GM19372 (cell line): ENCODE results near the gene ZNF287.
"Not testable (repeated sequence)": the region's sequence is repeated elsewhere in the genome, so short reads cannot be mapped to it uniquely, and the experiment has no call there.

ENCODE experiments used
- ATAC-seq: cut with Tn5 transposase; IDR thresholded peaks from one replicate; pipeline ENCODE4 v1.9.1; 2021; ENCODE audit warnings: mild to moderate bottlenecking, low read depth, moderate library complexity; ENCODE audit not compliant: unreplicated experiment

The ZNF287 gene

DNA sequence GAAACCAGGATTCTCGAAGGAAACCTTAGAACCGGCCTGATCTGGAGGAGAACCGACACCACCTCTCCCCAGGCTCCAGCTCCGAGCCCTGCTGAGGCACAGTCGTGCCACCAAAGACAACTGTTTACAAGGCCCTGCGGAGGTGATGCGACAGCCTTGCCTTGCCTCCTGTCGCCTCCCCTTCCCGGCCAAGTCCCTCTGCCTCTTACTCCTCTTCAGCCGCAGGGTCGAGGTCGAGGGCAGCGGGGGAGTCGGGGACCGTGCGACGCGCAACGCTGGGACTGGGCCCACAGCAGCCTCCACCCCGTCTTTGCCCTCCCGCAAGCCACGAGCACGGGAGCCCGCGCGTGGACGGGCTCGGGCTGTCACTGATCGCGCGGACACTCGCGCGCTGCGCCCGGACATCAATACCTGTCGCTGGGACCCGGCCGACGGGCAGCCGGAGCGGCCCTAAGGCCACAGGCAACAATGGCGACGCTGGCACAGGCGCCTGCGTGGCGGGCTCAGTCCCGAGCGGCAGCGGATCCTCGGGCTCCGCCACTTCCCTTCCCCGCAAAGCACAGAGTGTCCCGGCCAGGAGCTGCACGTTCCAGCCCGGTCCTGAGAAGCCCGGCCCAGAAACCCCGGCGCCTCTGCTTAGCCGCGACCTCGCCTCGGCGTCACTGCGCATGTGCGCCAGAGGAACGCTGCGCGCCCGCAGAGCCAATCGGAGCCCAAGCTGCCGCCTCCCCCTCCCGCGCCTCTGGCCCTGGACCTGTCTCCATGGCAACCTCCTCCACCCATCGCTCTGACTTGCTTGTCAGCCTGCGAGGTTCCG lies at the start of gene ZNF287:
TSS of gene ZNF287 (minus strand) at position 664 of the 817 bp plus-strand sequence. CDS start 1,473 bp downstream, outside the sequence.
- ATAC-seq = peak; percentile 94

DNA sequence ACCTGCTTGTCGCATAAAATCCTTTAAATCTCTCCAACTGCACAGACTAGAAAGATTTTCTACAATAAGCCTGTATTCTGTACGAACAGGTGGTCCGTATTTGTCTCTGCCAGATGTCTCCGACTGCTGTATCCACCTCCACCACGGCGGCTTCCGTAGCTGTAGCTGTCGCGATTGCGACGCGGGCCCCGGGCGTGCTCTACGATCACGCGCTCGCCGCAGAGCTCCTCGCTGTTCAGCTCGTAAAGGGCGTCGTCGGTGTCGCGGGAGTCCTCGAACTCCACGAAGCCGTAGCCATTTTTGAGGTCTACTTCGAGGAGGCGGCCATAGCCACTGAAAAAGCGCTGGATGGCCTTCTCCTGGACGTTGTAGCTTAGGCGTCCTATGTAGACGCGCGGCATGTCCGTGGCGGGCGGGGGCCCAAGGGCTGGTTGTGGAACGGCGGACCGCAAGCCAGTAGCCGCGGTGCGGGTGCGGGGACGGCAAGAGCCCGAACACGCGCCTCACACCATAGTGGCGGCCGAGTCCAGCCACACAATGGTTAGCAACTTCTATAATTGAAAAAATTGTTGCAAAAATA lies 48.6 kb upstream of the ZNF287 start:
- ATAC-seq = no peak

DNA sequence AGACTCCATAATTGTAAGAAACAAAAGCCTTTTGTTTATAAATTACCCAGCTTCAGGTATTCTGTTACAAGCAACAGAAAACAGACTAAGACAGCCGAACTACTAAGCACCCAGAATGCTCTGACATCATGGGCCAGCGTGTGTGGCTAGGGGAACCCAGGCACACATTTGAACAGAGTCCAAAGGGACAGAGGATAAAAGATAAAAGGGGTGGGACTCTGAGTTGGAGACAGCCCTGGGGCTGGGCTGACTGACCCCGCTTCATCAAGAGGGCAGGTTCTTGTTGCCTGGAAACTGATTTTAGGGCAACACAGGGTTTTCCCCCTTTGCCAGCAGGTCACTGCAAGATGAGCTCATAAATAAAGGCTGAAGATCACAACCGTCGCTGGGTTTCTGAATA lies 30.5 kb upstream of the ZNF287 start:
- ATAC-seq = no peak

DNA sequence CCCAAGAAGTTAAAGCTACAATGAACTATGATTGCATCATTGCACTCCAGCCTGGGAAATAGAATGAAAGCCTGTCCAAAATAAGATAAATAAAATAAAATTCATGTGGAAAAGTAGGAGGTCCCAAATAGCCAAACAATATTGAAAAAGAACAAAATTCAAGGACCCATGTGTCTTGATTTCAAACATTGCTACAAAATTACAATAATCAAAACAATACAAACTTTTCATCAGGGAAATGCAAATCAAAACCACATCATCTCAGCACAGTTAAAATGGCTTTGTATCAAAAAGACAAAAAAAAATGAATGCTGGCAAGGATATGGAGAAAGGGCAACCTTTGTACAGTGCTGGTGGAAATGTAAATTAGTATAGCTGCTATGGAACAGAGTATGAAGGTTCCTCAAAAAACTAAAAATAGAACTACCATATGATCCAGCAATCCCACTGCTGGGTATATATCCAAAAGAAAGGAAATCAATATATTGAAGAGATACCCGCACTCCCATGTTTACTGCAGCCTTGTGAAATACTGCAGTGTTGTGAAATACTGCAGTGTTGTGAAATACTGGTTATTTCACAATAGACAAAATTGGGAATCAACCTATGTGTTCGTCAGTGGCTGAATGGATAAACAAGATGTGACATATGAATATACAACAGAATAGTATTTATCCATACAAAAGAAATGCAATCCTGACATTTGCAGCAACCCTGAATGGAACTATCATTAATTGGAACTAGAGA lies 24.5 kb upstream of the ZNF287 start:
- no peak for ATAC-seq

DNA sequence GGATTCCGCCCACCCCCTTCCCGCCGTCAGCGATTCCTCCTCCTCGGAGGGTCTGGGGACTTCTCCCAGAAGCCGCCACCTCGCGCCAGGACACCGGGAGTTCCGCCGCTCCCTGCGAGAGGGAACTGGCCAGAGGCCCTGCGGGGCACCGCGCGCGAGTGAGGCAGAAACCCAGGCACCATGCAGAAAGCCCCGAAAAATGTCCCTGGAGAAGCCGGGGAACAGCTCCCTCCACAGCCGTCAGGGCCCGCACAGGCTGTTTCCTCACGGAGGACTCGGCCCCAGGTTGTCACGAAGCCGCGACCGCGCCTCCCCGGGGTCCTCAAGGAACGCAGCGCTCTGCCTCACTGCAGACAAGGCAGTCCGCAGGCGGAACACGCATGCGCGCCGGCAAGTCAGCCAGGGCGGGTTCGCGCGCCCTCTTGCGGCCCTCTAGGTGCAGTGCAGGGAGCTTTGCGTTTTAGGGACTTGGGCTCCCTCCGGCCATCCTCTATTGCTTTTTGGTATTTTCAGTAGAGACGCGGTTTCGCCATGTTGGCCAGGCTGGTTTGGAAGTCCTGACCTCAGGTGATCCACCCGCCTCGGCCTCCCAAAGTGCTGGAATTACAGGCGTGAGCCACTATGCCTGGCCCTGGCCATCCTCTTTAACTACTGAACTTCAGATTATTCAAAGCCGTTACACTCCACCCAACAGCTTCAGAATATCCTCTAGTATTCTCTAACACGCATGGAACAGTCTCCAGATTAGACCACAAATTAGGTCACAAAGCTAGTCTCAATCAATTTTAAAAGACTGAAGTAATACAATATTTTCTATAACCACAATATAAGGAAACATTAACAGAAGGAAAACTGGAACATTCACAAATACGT lies 20.3 kb upstream of the ZNF287 start:
- peak; percentile 79 for ATAC-seq

DNA sequence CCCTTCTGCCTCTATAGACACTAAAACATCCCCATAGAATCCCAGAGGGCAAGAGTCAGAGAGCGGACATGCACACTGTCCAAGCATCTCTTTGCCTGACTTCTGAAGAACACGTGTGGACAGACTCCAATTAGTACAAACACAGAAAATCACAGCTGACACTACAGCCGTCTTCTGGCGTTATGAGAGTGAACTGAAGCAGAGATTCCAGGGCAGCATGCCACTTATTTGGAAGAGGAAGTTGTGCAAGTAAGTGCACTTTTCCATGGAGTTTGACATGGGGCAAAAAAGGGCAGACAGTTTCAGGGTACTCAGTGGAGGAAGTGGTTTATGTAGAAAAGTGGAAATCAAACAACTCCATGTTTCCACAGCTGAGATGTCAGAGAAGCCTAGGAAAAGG lies 16.8 kb upstream of the ZNF287 start:
- no peak for ATAC-seq

DNA sequence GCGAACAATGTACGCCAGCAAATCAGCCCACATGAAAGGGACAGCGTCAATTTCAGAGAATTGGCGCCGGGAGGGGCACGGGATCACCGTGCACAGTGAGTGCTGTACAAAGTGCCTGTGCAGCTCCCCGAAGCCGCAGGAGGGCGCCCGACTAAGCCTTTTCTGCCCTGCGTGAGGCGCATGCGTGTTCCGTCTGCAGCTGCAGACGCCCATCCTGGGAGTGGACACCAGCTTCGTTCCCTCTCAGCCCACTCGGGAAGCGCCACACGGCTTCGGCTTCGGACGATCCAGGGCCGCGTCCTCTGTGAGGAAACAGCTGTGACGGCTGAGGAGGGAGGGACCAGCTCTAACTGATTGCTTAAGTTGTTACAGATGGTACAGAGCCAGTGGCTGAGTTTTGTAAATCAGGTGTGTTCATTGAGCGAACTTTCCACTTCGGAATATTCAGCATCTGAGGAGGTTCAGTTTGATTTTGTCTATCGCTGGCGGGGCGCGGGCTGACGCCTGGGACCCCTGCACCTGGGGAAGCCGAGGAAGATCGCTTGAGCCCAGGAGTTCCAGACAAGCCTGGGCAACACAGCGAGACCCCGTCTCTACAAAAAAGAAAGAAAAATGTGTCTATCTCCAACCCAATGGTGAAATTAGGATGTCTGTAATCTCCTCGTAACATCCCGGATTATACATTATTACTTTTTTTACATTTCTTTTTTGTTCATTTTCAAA lies 15.4 kb upstream of the ZNF287 start:
- no peak for ATAC-seq

DNA sequence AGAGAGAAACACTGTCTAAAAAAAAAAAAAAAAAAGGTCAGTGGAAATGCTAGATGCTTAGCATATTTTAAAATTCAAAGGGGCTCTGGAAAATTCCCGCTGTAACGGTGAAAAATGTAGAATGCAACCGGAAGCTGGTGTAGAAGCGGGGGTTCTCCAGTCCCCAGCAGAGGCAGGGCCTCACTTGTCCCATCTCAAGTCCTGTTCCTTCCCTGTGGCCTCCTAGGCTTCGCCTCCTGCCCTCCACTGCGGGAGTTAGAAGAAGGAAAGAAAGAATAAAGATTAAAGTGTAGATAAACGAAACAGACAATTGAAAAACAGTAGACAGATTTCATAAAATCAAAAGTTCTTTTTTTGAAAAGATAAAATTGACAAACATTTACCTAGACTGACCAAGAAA lies 14.8 kb upstream of the ZNF287 start:
- no peak for ATAC-seq

DNA sequence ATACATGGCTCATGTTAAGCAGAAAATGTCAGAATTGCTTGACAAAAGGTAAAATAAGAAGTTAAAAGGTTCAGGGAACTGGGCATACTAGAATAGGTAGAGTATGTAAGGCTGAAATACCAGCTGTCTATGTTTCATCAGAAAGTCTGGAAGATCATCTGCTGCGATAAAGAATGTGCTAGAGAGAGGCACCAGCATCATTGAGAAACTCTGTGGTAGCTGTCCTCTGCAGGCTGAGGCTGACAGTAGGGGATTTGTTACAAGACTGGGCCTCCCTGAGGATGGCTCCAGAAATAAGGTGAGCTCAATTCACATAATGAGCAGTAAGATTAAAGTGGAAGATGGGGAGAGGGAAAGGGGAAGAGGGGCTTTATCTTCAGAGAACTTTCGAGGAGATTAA lies 4.5 kb upstream of the ZNF287 start:
- no peak for ATAC-seq

DNA sequence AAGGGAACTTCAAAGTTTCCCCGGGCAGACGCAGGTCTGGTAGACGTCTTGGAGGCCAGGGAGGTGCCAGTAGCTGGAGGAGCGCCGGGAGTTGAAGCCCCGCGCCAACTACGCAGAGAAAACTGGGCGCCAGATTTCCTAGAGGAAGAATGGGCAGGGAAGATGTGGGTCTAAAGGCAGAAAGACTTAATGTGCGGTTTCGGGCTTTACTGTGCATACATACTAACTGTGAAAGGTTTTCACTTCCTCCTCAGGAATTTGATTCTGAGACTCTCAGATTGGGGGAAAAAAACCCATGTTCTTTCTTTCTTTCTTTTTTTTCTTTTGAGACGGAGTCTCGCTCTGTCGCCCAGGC lies 331 bp upstream of the ZNF287 start:
- ATAC-seq = peak; percentile 18

DNA sequence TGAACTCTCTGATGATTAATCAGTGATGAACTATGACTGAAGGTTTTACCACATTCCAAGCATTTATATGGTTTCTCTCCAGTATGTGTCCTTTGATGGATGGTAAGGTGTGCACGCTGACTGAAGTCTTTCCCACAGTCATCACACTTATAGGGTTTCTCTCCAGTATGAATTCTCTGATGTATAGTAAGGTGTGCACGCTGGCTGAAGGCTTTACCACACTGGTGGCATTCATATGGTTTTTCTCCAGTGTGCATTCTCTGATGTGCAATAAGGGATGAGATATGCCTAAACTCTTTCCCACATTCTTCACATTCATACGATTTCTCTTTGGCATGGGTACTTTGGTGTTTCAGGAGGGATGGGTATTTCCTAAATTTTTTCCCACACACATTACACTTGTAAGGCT lies 16.4 kb downstream of the ZNF287 start:
- no peak for ATAC-seq

DNA sequence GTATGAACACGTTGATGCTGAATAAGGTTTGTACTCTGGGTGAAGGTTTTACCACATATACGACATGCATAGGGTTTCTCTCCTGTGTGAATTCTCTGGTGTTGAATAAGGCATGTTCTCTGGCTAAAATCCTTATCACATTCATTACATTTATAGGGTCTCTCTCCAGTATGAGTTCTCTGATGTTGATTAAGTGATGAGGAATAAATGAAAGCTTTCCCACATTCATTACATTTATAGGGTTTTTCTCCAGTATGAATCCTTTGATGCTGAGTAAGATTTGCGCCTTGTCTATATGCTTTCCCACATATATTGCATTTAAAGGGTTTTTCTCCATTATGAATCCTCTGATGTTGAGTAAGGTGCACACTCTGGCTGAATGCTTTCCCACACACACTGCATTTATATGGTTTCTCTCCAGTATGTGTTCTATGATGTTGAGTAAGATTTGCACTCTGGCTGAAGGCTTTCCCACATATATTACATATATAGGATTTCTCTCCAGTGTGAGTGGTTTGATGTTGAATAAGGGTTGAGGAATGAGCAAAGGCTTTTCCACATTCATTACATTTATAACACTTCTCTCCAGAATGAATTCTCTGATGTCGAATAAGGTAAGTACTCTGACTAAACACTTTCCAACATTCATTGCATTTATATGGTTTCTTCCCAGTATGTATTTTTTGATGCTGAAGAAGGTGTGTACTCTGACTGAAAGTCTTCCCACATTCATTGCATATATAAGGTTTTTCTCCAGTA lies 16.9 kb downstream of the ZNF287 start:
- ATAC-seq = no peak

DNA sequence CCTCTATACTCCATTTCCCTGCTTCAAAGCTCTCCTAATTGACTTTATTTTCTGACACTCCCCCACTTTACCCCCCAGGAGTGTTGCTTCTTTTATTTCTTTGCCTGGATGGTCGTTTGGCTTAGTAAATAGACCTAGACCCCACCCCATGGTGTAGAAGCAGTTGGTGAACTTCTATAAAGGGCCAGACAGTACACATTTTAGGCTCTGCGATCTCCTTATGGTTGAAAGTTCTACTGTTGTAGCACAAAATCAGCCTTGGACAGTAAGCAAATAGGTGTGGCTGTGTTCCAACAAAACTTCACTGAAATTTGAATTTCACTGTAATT lies 31.9 kb downstream of the ZNF287 start:
- no peak for ATAC-seq

DNA sequence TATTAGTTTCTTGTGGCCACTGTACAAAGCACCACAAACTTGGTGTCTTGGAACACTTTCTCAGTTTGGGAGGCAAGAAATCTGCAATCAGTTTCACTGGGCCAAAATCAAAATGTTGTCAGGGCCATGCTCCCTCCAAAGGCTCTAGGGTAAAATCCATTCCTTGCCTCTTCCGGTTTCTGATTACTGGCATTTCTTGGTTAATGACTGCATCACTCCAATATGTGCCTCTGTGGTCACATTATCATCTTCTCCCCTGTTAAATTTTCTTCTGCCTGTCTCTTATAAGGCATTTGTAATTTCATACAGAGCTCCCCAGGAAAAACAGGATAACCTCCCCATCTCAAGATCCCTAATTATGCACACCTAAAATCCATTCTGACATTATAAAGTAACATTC lies 34.8 kb downstream of the ZNF287 start:
- no peak for ATAC-seq

DNA sequence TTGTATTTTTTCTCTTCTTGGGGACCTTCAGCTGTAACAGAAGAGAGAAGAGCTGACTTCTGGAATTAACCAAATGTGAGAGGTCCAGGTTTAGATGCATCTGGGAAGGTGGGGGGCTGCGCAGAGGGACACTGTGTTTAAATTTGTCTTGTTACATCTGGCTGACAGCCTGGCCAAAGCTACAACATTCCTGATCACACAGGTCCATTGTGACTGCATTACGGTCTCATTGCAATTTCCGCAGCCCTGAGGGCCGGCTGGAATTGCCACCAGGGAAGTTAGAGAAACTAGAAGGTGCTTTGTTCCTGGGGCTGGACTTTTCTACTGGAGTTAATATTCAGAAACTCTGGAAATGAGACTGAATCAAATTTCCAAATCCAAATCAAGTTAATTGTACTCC lies 39.1 kb downstream of the ZNF287 start:
- no peak for ATAC-seq

DNA sequence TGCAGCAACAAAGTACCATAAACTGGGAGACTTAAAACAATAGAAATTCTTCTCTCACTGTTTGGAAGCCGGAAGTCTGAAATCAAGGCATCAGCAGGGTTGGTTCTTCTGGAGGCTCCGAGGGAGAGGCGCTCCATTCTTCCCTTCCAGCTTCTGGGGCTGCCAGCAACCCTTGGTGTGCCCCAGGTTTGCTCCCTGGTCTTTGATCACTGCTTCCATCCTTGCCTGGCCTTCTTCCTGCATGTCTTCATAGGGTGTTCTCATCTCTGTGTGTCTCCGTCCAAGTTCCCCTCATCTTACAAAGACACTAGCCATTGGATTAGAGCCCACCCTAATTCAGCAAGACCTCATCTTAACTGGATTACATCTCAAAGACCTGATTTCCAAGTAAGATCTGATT lies 41.7 kb downstream of the ZNF287 start:
- ATAC-seq = no peak

DNA sequence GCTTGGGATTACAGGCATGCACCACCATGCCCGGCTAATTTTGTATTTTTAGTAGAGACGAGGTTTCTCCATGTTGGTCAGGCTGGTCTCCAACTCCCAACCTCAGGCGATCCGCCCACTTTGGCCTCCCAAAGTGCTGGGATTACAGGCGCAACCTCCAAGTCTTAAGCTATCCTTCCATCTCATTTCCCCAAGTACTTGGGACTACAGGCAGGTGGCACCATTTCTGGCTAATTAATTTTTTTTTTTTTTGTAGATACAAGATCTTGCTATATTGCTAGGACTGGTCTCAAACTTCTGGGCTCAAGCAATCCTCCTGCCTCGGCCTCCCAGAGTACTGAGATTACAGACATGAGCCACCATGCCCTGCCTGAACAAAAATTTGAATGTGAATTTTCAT lies 43.4 kb downstream of the ZNF287 start:
- not testable (repeated sequence) for ATAC-seq

DNA sequence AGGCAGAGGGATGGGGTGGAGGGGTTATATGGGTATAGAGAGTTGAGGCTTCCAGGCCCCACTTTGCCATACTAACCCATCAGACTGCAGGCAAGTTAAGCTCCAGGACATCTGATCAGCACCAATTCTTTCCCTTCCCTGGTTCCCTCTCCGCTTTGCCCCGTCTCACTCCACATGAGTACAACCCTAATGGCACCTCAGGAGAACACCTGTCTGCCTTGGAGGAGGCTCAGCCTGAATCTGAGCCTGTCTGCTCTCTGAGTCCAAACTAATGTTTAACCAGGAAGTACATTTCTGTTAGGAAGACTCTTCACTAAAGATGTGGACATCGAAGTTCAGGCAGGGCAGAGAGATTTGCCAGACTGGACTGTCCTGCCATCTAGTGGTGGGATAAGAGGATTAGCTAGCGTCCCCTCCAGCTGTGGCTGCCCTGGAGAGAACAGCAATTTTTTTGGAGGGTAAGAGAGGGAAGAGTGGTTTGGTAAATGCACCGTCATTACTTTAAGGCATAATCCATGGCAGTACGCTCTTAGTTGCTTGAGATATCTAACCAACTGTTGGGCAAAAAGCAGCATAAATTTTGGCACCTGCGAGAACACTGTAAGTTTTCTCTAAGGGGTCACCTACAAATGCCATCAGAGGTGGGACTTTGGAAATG lies 47.8 kb downstream of the ZNF287 start:
- no peak for ATAC-seq

DNA sequence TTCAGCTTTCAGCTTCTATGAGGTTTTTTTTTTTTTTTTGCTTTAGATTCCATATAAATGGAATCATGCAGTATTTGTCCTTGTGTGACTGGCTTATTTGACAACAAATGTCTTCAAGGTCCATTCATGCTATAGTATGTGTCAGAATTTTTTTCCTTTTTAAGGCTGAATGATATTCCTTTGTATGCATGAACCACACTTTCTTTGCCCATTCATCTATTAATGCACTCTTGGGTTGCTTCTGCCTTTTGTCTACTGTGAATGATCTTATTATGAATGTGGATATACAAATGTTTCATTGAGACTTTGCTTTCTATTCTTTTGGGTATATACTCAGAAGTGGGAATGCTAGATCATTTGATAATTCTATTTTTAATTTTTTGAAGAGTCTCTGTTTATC lies 50.0 kb downstream of the ZNF287 start:
- no peak for ATAC-seq
